HCT116 (cell line): ENCODE data around the gene NFASC.
A peak's percentile ranks its signal among the peaks of the same experiment; 100 is the strongest.

Experiments
- CTCF ChIP-seq, 3 experiments: fragments of 200-600 bp in 1 of 3; sonication (generic) in 1 of 3; IDR thresholded peaks in 2 of 3; conservative IDR thresholded peaks in 1 of 3; 2 replicates each; pipeline ENCODE4 v1.5.1; 2012 to 2017; ENCODE audit warnings: low read depth in 2 of 3, low read length in 2 of 3, antibody characterized with exemption in 1 of 3, borderline replicate concordance in 1 of 3, control low read depth in 1 of 3, mild to moderate bottlenecking in 1 of 3, mixed read lengths in 1 of 3, mixed run types in 1 of 3, moderate library complexity in 1 of 3; ENCODE audit not compliant: insufficient read depth in 1 of 3
- POLR2A ChIP-seq: IDR thresholded peaks from 2 replicates; pipeline ENCODE4 v1.7.0; 2011; ENCODE audit warnings: borderline replicate concordance; ENCODE audit not compliant: insufficient read depth, insufficient read length; ENCODE audit errors: extremely low read depth
- POLR2AphosphoS5 ChIP-seq: IDR thresholded peaks from 2 replicates; pipeline ENCODE4 v1.6.1; 2011; ENCODE audit warnings: mild to moderate bottlenecking, low read depth, low read length, moderate library complexity
- RAD21 ChIP-seq: IDR thresholded peaks from 2 replicates; pipeline ENCODE4 v1.6.1; 2012; ENCODE audit warnings: low read depth, mild to moderate bottlenecking
- REST ChIP-seq: IDR thresholded peaks from 2 replicates; pipeline ENCODE4 v1.6.1; 2012; ENCODE audit warnings: low read depth
- YY1 ChIP-seq: IDR thresholded peaks from 2 replicates; pipeline ENCODE4 v1.6.1; 2011; ENCODE audit warnings: low read length, low read depth, moderate library complexity, mild to moderate bottlenecking; ENCODE audit not compliant: insufficient replicate concordance; ENCODE audit errors: extremely low read depth
- TF ChIP-seq, protein P1 (sequence below): IDR thresholded peaks from 2 replicates; pipeline ENCODE4 v1.6.1; 2012

GRCh38 chr1:204989266-204990058 lies 118.8 kb downstream of the NFASC start:
- TF ChIP-seq, protein P1, sequence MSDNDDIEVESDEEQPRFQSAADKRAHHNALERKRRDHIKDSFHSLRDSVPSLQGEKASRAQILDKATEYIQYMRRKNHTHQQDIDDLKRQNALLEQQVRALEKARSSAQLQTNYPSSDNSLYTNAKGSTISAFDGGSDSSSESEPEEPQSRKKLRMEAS: no peak
- TF ChIP-seq POLR2AphosphoS5 (no peak), CTCF (IDR thresholded peaks at IDR 0.05 in 2 of 3, conservative IDR thresholded peaks at IDR 0.05 in 1 of 3; ENCODE audit: borderline replicate concordance in 1 of 3, insufficient read depth in 1 of 3, low read depth in 2 of 3, low read length in 2 of 3) (peak; percentile 96 to 99 (median 99)), POLR2A (no peak), YY1 (no peak), REST (no peak), RAD21 (peak; percentile 98)
